GF-D8 (cell line): ENCODE data around the gene TAF6.

Experiments
- DNase-seq: peaks from one replicate; lab custom pipeline; 2025; lab: John Stamatoyannopoulos, UW

TAF6 gene

DNA sequence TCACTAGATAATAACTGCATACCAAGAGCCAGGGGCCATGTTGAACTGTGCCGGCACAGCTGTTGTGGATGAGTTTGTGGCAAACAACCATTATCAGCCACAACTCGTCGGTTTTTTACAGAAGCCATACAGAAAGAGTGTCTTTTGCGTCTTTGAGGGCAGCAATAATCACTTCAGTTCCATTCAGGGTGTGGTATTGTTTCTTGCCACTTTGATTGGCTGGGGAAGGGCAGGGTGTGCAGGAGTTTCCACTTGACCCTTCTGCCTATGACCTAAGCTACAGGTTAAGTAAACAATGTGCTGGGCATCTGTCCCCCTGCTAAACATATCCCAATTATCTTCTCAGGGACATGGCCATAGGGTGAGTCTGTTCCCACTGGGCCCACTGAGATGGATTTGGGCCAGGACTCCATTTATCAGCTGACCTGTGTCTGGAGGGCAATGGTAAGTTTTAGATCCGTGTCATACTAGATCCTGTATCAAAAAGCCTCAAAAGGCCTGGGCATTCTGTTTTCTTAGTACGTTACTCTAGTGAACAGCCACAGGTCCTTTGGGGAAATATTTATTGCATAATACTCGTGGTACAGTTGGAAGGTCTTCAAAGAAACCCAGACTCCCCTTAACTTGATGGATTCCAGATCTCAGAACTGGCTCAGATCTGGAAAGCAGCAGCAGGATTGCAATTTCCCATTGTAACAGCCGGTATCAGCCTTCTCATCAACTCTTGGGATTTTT, 53.5 kb downstream of the TAF6 start:
- no peak for DNase-seq

DNA sequence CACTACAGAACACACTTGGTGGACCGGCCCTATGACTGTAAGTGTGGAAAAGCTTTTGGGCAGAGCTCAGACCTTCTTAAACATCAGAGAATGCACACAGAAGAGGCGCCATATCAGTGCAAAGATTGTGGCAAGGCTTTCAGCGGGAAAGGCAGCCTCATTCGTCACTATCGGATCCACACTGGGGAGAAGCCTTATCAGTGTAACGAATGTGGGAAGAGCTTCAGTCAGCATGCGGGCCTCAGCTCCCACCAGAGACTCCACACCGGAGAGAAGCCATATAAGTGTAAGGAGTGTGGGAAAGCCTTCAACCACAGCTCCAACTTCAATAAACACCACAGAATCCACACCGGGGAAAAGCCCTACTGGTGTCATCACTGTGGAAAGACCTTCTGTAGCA, 55.0 kb downstream of the TAF6 start:
- no peak for DNase-seq

GRCh38 chr7:100063376-100063775, 55.8 kb downstream of the TAF6 start:
- DNase-seq, result no peak

DNA sequence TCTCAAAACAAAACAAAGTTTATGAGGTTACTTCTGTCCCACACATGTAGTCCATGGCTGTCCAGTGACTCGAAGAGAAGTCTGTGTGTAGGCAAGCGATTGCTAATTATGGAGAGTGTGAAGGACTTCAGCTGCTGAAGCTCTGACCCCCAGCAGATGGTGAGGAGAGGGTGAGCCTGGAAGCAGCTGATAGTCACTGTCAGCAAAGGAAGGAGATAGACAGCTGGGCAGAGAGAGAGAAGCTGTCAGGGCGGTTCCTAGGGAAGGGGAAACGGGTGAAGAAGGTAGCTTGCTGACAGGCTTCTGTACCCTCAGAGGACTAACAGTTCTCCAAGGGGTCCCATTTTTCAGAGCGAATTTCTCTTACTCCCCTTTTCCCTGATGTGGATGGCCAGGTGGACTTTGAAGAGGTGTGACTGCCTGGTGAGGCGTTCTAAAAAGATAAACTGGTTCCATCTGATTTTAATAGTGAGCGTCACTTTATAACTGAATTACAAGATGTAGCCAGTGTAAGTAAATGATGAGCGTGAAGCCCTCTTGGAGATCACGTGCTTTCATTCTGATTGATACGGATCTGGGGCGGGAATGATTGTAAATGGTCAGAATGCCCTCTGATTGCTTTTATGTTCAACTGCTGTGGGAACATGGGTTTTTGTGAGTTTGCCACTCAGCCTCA, 57.5 kb downstream of the TAF6 start:
- no peak for DNase-seq

GRCh38 chr7:100059251-100059739, 59.9 kb downstream of the TAF6 start:
- no peak for DNase-seq
